ENCODE results near the gene LMX1B.
"Not testable (repeated sequence)": the region's sequence is repeated elsewhere in the genome, so short reads cannot be mapped to it uniquely, and the experiment has no call there.

The LMX1B gene

DNA sequence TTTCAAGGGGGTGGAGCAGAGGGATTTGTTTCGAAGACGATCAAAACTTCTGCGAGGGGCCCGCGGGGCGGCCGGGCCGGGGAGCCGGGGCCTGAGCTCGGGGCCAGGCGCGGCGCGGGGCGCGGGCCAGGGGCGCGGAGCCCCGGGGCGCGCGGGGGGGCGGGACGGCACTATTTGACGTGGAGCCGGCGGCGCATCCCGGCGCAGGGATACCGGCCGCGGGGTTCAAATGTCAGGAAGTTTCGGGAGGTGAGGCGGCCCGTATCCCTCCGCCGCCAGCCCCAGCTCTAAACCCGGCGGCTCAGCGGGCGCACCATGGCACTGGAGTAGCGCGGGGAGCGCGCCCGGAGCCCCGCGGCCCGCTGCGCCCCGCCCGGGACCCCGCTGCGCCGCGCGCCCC, at the start of gene LMX1B:
TSS of gene LMX1B (plus strand) at position 278 of the 400 bp plus-strand sequence. CDS start 522 bp downstream, outside the sequence.
- Mint-ChIP-seq H3K36me3 (no peaks in the 10 kb centered on the region), H3K27me3 (peaks cover 33% of the 10 kb centered on the region), H3K9me3 (ENCODE audit: low read depth) (no peaks in the 10 kb centered on the region), H3K4me3 (peak within 1 kb of the TSS; percentile 76), H3K27ac (no peak within 1 kb of the TSS), H3K4me1 (ENCODE audit: low read depth) (peaks cover 28% of the 10 kb centered on the region)

- no peaks in the 10 kb centered on the region for H3K36me3 Mint-ChIP-seq
- H3K4me1 Mint-ChIP-seq (ENCODE audit: low read depth): no peaks in the 10 kb centered on the region
- H3K27me3 Mint-ChIP-seq: peaks cover 17% of the 10 kb centered on the region
- H3K4me3 Mint-ChIP-seq: no peak overlapping the region
- no peak overlapping the region for H3K27ac Mint-ChIP-seq
- no peaks in the 10 kb centered on the region for H3K9me3 Mint-ChIP-seq (ENCODE audit: low read depth)
Observed at GRCh38 chr9:126564128-126564527, 49.6 kb upstream of the LMX1B start.

GRCh38 chr9:126564716-126565115, 49.0 kb upstream of the LMX1B start:
- H3K36me3 Mint-ChIP-seq: no peaks in the 10 kb centered on the region
- H3K9me3 Mint-ChIP-seq (ENCODE audit: low read depth): no peaks in the 10 kb centered on the region
- H3K27ac Mint-ChIP-seq: no peak overlapping the region
- peaks cover 14% of the 10 kb centered on the region for H3K27me3 Mint-ChIP-seq
- H3K4me3 Mint-ChIP-seq: no peak overlapping the region
- H3K4me1 Mint-ChIP-seq (ENCODE audit: low read depth): no peaks in the 10 kb centered on the region

- peaks cover 11% of the 10 kb centered on the region for H3K27me3 Mint-ChIP-seq
Observed at GRCh38 chr9:126565336-126566128, 48.2 kb upstream of the LMX1B start.

DNA sequence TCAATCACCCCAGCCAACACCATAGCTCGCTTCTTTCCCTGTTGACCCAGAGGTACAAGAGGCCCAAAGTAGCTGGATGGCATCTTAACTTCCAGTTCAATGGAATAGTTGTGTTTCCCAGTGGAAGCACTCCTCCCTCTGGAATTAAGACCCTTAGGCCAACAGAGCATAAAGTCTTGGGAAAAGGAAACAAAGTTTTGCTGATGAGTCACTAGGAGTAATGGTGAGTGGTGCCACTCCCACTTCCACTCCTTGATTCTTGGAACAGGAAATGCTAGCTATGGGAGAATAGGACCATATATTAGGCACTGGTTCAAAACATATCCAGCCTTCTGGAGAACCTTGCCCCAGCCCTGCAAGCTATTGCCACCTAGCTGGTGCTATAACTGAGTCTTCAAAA, 44.7 kb upstream of the LMX1B start:
- H3K4me3 Mint-ChIP-seq: no peak overlapping the region
- peaks cover 9% of the 10 kb centered on the region for H3K27me3 Mint-ChIP-seq
- H3K4me1 Mint-ChIP-seq (ENCODE audit: low read depth): no peaks in the 10 kb centered on the region
- no peaks in the 10 kb centered on the region for H3K36me3 Mint-ChIP-seq
- H3K9me3 Mint-ChIP-seq (ENCODE audit: low read depth): no peaks in the 10 kb centered on the region
- H3K27ac Mint-ChIP-seq: no peak overlapping the region

More at GRCh38 chr9:126565336-126566128, 48.2 kb upstream of the LMX1B start:
- no peak overlapping the region for H3K4me3 Mint-ChIP-seq
- no peaks in the 10 kb centered on the region for H3K9me3 Mint-ChIP-seq (ENCODE audit: low read depth)
- no peaks in the 10 kb centered on the region for H3K36me3 Mint-ChIP-seq
- no peaks in the 10 kb centered on the region for H3K4me1 Mint-ChIP-seq (ENCODE audit: low read depth)
- H3K27ac Mint-ChIP-seq: no peak overlapping the region

DNA sequence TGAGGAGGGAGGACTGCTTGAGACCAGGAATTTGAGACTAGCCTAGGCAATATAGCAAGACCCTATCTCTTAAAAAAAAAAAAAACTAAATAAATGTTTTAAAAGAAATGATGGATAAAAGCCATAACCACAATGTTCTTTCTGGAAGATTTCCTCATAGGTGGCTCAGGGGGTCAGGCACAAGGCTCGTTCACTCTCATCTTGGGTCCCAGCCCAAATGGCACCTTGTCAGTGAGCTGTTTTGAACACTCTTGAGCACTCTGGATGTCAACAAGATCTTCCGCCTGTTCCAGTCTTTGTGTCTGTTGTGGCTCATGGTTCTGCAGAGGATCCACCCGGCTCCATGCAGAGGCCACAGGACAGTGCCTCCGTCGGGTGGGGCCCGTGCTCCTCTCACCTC, 35.7 kb upstream of the LMX1B start:
- H3K36me3 Mint-ChIP-seq: no peaks in the 10 kb centered on the region
- no peak overlapping the region for H3K4me3 Mint-ChIP-seq
- H3K4me1 Mint-ChIP-seq (ENCODE audit: low read depth): peaks cover 2% of the 10 kb centered on the region
- H3K27ac Mint-ChIP-seq: no peak overlapping the region
- no peaks in the 10 kb centered on the region for H3K9me3 Mint-ChIP-seq (ENCODE audit: low read depth)
- peaks cover 4% of the 10 kb centered on the region for H3K27me3 Mint-ChIP-seq

DNA sequence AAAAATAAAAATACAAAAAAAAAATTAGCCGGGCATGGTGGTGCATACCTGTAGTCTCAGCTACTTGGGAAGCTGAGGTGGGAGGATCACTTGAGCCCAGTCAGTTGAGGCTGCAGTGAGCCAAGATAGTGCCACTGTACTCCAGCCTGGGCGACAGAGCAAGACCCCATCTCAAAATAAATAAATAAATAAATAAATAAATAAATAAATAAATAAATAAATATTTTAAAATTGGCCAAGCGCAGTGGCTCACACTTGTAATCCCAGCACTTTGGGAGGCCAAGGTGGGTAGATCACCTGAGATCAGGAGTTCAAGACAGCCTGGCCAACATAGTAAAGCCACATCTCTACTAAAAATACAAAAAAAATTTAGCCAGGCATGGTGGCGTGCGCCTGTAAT, 33.4 kb upstream of the LMX1B start:
- H3K9me3 Mint-ChIP-seq (ENCODE audit: low read depth); H3K4me3 Mint-ChIP-seq; H3K36me3 Mint-ChIP-seq; H3K4me1 Mint-ChIP-seq (ENCODE audit: low read depth); H3K27ac Mint-ChIP-seq; H3K27me3 Mint-ChIP-seq: not testable (repeated sequence)

DNA sequence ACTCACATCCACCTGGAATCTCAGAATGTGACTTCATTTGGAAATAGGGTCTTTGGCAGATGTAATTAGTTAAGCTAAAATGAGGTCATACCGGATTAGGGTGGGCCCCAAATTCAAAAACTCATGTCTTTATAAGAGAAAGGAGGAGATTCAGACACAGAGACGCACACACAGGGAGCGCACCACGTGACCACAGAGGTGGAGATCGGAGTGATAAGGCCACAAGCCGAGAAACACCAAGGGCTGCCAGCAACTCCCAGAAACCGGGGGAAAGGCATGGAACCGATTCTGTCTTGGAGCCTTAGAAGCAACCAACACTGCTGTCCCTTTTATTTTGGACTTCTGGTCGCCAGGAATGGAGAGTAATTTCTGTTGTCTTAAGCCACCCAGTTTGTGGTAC, 31.8 kb upstream of the LMX1B start:
- Mint-ChIP-seq H3K4me3 (no peak overlapping the region), H3K9me3 (ENCODE audit: low read depth) (no peaks in the 10 kb centered on the region), H3K36me3 (no peaks in the 10 kb centered on the region), H3K27ac (no peak overlapping the region), H3K27me3 (peaks cover 14% of the 10 kb centered on the region), H3K4me1 (ENCODE audit: low read depth) (peaks cover 2% of the 10 kb centered on the region)

DNA sequence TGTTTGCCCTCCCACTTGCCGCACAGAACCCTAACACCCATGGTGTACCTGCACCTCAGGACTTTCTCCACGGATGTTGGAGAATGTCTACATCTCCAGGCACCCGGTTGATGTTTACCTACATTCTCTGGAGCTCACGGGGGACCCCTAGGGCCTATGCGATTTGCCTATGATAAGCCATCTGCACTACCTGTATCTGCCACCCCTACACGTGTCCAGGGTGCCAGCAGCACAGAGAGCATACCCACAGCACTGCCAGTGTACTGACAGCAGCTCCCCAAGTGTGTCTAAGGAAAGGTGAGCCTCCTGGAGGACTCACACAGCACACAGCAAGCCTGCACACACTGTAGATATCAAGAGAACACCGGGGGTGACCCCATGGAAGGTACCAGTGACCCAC, 31.3 kb upstream of the LMX1B start:
- H3K4me1 Mint-ChIP-seq (ENCODE audit: low read depth): peaks cover 2% of the 10 kb centered on the region
- H3K27me3 Mint-ChIP-seq: peaks cover 13% of the 10 kb centered on the region
- no peaks in the 10 kb centered on the region for H3K36me3 Mint-ChIP-seq
- no peaks in the 10 kb centered on the region for H3K9me3 Mint-ChIP-seq (ENCODE audit: low read depth)
- no peak overlapping the region for H3K27ac Mint-ChIP-seq
- H3K4me3 Mint-ChIP-seq: no peak overlapping the region

DNA sequence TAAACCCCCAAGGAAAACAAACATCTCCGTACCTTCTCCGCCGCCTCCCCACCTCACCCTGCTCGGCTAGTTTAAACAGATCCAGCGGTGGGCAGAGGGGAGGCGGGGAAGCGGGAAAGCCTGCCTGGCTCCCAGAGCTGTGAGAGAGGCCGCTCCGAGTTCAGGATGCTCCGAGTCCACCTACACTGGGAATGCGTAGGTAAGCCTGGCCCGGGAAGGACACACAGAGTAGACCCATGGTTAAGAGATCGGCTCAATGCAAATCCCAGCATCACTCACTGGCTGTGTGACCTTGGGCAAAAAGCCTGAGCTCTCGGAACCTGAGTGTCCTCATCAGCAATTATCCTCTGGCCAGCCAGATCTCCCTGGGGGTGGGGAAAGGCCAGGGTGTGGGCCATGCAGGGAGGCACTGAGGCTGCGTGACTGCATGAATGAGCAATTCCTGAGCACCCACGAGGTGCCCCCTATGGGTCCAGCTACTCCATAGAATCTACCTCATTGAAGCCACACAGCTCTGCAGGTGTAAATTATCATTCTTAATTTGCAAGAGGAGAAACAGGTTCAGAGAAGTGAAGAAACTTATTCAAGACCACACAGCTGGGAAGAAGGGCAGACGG, 30.5 kb upstream of the LMX1B start:
- Mint-ChIP-seq H3K4me1 (ENCODE audit: low read depth) (peaks cover 2% of the 10 kb centered on the region), H3K36me3 (no peaks in the 10 kb centered on the region), H3K27ac (no peak overlapping the region), H3K4me3 (no peak overlapping the region), H3K27me3 (peaks cover 12% of the 10 kb centered on the region), H3K9me3 (ENCODE audit: low read depth) (no peaks in the 10 kb centered on the region)

DNA sequence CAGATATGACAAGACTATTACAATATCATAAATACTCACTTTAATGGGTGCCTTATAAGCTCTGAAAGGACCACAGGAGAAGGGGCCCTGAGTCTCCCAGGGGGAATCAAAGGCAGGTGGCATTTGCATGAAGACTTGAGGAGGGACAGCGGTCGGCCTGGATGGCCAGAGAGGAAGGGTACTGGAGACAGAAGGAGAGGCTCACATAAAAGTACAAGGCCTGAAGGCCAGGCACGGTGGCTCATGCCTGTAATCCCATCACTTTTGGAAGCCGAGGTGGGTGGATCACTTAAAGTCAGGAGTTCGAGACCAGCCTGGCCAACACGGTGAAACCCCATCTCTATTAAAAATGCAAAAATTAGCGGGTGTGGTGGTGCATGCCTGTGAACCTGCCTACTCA, 29.1 kb upstream of the LMX1B start:
- peaks cover 14% of the 10 kb centered on the region for H3K27me3 Mint-ChIP-seq
- H3K4me3 Mint-ChIP-seq: no peak overlapping the region
- H3K9me3 Mint-ChIP-seq (ENCODE audit: low read depth): no peaks in the 10 kb centered on the region
- H3K27ac Mint-ChIP-seq: no peak overlapping the region
- peaks cover 2% of the 10 kb centered on the region for H3K4me1 Mint-ChIP-seq (ENCODE audit: low read depth)
- H3K36me3 Mint-ChIP-seq: no peaks in the 10 kb centered on the region

DNA sequence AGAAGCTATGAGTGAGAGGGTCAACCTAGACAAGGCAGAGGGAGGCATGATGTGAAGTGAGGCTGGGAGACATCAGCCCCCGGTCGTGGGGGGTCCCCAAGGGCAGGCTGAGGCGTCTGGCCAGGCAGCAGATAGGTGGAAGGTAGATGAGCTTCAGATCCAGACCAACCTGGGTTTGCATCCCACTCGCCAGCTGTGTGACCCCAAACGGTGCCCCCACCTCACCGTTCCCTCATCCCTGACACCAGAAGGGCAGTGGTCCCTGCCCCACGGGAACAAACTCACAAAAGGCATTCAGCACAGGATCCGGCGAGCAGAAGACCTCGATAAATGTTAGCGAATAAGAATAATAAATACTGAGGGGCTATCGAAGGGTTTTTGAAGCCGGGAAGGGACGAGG, 27.5 kb upstream of the LMX1B start:
- Mint-ChIP-seq H3K9me3 (ENCODE audit: low read depth) (no peaks in the 10 kb centered on the region), H3K27ac (no peak overlapping the region), H3K36me3 (no peaks in the 10 kb centered on the region), H3K27me3 (peaks cover 20% of the 10 kb centered on the region), H3K4me3 (no peak overlapping the region), H3K4me1 (ENCODE audit: low read depth) (peaks cover 2% of the 10 kb centered on the region)

GRCh38 chr9:126587187-126588185, 26.2 kb upstream of the LMX1B start:
- Mint-ChIP-seq H3K36me3 (no peaks in the 10 kb centered on the region), H3K27ac (no peak overlapping the region), H3K4me3 (no peak overlapping the region), H3K4me1 (ENCODE audit: low read depth) (no peaks in the 10 kb centered on the region), H3K27me3 (peaks cover 21% of the 10 kb centered on the region), H3K9me3 (ENCODE audit: low read depth) (no peaks in the 10 kb centered on the region)

DNA sequence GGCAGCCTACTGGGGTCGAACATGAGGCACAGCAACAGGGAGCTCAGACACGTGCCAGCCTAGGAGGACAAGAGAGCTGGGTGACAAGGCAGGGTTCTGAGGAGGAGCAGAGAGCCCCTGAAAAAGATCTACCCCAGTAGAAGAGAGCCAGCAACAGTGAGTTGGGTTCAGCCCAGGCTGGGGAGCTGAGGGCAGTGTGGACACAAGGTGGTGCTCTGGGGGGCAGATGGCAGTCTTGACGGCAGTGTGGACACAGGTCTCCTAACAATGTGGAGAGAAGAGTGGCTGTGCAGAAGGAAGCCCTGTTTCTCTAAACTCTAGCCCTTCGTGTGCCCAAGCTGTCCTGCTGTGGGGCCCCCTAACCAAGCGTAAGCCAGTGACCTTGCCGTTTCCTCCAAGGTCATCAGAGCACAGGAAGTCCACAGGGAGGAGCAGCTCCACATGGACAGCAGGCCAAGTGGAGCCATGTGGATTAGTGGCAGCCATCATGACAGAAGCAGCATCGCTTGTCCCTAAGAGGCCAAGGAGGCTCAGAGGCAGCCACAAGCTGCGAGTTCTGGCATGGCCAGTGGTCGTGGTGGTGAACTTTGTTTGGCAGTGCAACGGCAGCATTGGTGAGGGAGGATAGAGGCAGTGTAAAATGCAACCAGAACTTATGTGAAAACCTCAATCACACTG, 25.1 kb upstream of the LMX1B start:
- no peaks in the 10 kb centered on the region for H3K4me1 Mint-ChIP-seq (ENCODE audit: low read depth)
- peaks cover 23% of the 10 kb centered on the region for H3K27me3 Mint-ChIP-seq
- no peak overlapping the region for H3K4me3 Mint-ChIP-seq
- H3K27ac Mint-ChIP-seq: no peak overlapping the region
- no peaks in the 10 kb centered on the region for H3K36me3 Mint-ChIP-seq
- H3K9me3 Mint-ChIP-seq (ENCODE audit: low read depth): no peaks in the 10 kb centered on the region

Data from activated naive CD8-positive, alpha-beta T cell (primary cell).